ENCODE data around the gene U2AF2.

U2AF2 gene

GRCh38 chr19:55668603-55669348, 13.9 kb downstream of the U2AF2 start:
- H3K9me3 ChIP-seq (ENCODE audit: control insufficient read depth, low read length), result no peaks in the 10 kb centered on the region
- no peak overlapping the region for H3K4me3 ChIP-seq (ENCODE audit: low read depth, low read length)
- H3K9ac ChIP-seq, result no peak overlapping the region
- no peaks in the 10 kb centered on the region for H3K36me3 ChIP-seq (ENCODE audit: control insufficient read depth, insufficient read depth, low read length)
- H3K27me3 ChIP-seq (ENCODE audit: control insufficient read depth, insufficient read depth, low read length), result no peaks in the 10 kb centered on the region
- H3K79me2 ChIP-seq, result peaks cover 57% of the 10 kb centered on the region
- no peak overlapping the region for H2AFZ ChIP-seq
- no peak overlapping the region for H3K4me2 ChIP-seq (ENCODE audit: low read length)
- no peak for TF ChIP-seq CTCF (IDR thresholded peaks at IDR 0.05)
- peaks cover 5% of the 10 kb centered on the region for H3K4me1 ChIP-seq
- no peak overlapping the region for H3K27ac ChIP-seq

DNA sequence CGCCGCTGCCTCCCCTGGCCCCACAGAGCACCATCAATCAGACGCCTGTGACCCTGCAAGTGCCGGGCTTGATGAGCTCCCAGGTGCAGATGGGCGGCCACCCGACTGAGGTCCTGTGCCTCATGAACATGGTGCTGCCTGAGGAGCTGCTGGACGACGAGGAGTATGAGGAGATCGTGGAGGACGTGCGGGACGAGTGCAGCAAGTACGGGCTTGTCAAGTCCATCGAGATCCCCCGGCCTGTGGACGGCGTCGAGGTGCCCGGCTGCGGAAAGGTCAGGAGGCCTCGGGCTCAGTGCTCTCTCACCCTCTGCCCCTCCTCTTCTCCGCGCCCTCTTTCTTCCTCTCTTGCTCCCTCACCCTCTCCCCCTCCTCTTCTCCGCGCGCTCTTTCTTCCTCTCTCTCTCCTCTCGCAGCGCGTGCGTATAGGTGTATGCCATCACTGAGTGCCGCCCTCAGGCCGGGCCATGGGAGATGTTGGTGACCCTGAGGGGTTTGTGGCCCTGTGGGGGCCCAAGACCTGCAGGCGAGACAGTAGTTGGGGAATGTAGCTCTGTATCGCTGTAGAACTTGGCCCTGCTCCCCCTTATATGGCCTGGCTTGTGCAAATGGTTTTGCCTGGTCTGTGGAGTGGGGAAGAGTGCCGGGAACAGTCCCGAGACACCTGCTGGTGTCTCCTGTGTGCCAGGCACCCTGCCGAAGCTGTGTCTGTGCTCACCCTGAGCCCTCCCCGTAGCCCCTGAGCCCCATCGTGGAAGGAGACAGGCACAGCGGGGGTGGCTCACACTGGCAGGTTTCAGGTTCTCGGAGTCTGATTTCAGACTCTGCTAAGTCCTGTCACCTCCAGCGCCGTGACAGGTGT, 14.8 kb downstream of the U2AF2 start:
- H3K36me3 ChIP-seq (ENCODE audit: control insufficient read depth, insufficient read depth, low read length), result no peaks in the 10 kb centered on the region
- H3K4me3 ChIP-seq (ENCODE audit: low read depth, low read length), result no peak overlapping the region
- no peaks in the 10 kb centered on the region for H3K27me3 ChIP-seq (ENCODE audit: control insufficient read depth, insufficient read depth, low read length)
- no peaks in the 10 kb centered on the region for H3K9me3 ChIP-seq (ENCODE audit: control insufficient read depth, low read length)
- no peak overlapping the region for H3K27ac ChIP-seq
- H3K4me1 ChIP-seq, result peaks cover 8% of the 10 kb centered on the region
- peaks cover 49% of the 10 kb centered on the region for H3K79me2 ChIP-seq
- no peak overlapping the region for H3K4me2 ChIP-seq (ENCODE audit: low read length)
- TF ChIP-seq CTCF (IDR thresholded peaks at IDR 0.05), result no peak
- H3K9ac ChIP-seq, result no peak overlapping the region
- H2AFZ ChIP-seq, result no peak overlapping the region

- Histone ChIP-seq H3K9me3 (ENCODE audit: control insufficient read depth, low read length) (no peaks in the 10 kb centered on the region), H3K27ac (peak overlapping the region; percentile 39), H3K27me3 (ENCODE audit: control insufficient read depth, insufficient read depth, low read length) (no peaks in the 10 kb centered on the region), H3K79me2 (peaks cover 50% of the 10 kb centered on the region), H3K9ac (no peak overlapping the region), H3K4me2 (ENCODE audit: low read length) (no peak overlapping the region), H3K4me3 (ENCODE audit: low read depth, low read length) (no peak overlapping the region), H2AFZ (no peak overlapping the region), H3K36me3 (ENCODE audit: control insufficient read depth, insufficient read depth, low read length) (no peaks in the 10 kb centered on the region), H3K4me1 (peaks cover 8% of the 10 kb centered on the region)
- no peak for TF ChIP-seq CTCF (IDR thresholded peaks at IDR 0.05)
These were observed 15.6 kb downstream of the U2AF2 start for GRCh38 chr19:55670280-55671053.

- no peak for TF ChIP-seq CTCF (IDR thresholded peaks at IDR 0.05)
- Histone ChIP-seq H3K4me2 (ENCODE audit: low read length) (no peak overlapping the region), H3K4me3 (ENCODE audit: low read depth, low read length) (no peak overlapping the region), H3K9ac (no peak overlapping the region), H2AFZ (no peak overlapping the region), H3K27me3 (ENCODE audit: control insufficient read depth, insufficient read depth, low read length) (no peaks in the 10 kb centered on the region), H3K36me3 (ENCODE audit: control insufficient read depth, insufficient read depth, low read length) (no peaks in the 10 kb centered on the region), H3K9me3 (ENCODE audit: control insufficient read depth, low read length) (no peaks in the 10 kb centered on the region), H3K27ac (peak overlapping the region; percentile 39), H3K4me1 (peaks cover 8% of the 10 kb centered on the region), H3K79me2 (peaks cover 50% of the 10 kb centered on the region)
These were observed 16.2 kb downstream of the U2AF2 start for GRCh38 chr19:55671054-55671378.
